GM21515 (cell line): ENCODE results near the gene ZNF480.
"Not testable (repeated sequence)": the region's sequence is repeated elsewhere in the genome, so short reads cannot be mapped to it uniquely, and the experiment has no call there.

Experiments
- ATAC-seq: cut with Tn5 transposase; IDR thresholded peaks from one replicate; pipeline ENCODE4 v1.9.1; 2021; ENCODE audit not compliant: unreplicated experiment

ZNF480 gene

GRCh38 chr19:52296773-52297600, at the start of gene ZNF480:
ZNF480 (plus strand) TSS chr19:52297169; CDS start chr19:52300413, 3,244 bp downstream.
- peak; percentile 54 for ATAC-seq

- ATAC-seq, result no peak
These were observed 48.7 kb upstream of the ZNF480 start for GRCh38 chr19:52248241-52248640.

GRCh38 chr19:52258426-52258825, 38.5 kb upstream of the ZNF480 start:
- ATAC-seq, result no peak

GRCh38 chr19:52265556-52265955, 31.4 kb upstream of the ZNF480 start:
- not testable (repeated sequence) for ATAC-seq

GRCh38 chr19:52269338-52270261, 27.4 kb upstream of the ZNF480 start, which contains the start of gene ZNF766:
ZNF766 (plus strand) TSS chr19:52269587; CDS start chr19:52269614, 27 bp downstream.
- peak; percentile 95 for ATAC-seq

GRCh38 chr19:52270266-52270885, 26.6 kb upstream of the ZNF480 start:
- ATAC-seq, result no peak

- ATAC-seq, result no peak
These were observed 23.7 kb upstream of the ZNF480 start for GRCh38 chr19:52273301-52273700.

- ATAC-seq, result no peak
These were observed 22.8 kb upstream of the ZNF480 start for GRCh38 chr19:52274191-52274590.

GRCh38 chr19:52275988-52276387, 21.0 kb upstream of the ZNF480 start:
- no peak for ATAC-seq

GRCh38 chr19:52277471-52277870, 19.5 kb upstream of the ZNF480 start:
- no peak for ATAC-seq

- ATAC-seq, result no peak
These were observed 10.7 kb upstream of the ZNF480 start for GRCh38 chr19:52286256-52286655.

GRCh38 chr19:52291781-52292180, 5.2 kb upstream of the ZNF480 start:
- ATAC-seq, result no peak

GRCh38 chr19:52292946-52293345, 4.0 kb upstream of the ZNF480 start:
- not testable (repeated sequence) for ATAC-seq

GRCh38 chr19:52296400-52296772, 583 bp upstream of the ZNF480 start:
- peak; percentile 4 for ATAC-seq

- ATAC-seq, result peak; percentile 29
These were observed 814 bp downstream of the ZNF480 start for GRCh38 chr19:52297601-52298364.

- ATAC-seq, result no peak
These were observed 10.3 kb downstream of the ZNF480 start for GRCh38 chr19:52307275-52307674.

- no peak for ATAC-seq
These were observed 25.5 kb downstream of the ZNF480 start for GRCh38 chr19:52322429-52322828.

GRCh38 chr19:52331757-52332156, 34.8 kb downstream of the ZNF480 start:
- no peak for ATAC-seq

GRCh38 chr19:52335768-52336116, 38.8 kb downstream of the ZNF480 start:
- ATAC-seq, result no peak

GRCh38 chr19:52336117-52336790, 39.3 kb downstream of the ZNF480 start, which contains the start of gene ZNF610:
ZNF610 (plus strand) TSS chr19:52336243; CDS start chr19:52349173, 12,930 bp downstream.
- no peak for ATAC-seq
